ENCODE results near the gene RAB33B. TPM values are rescaled to one million over a fixed set of nuclear protein-coding genes. Genes with fewer than 3 reads are reported as not detected.

RAB33B gene
- total RNA-seq, 1 experiment from 2014 or later: 4.5 TPM

- ATAC-seq: no peak
- intact Hi-C loops (cut with micrococcal nuclease; ENCODE audit: unreplicated experiment): no loop called here
- peaks cover 3% of the 10 kb centered on the region; the same call in 1 of the 2 replicates for H3K36me3 ChIP-seq (ENCODE audit: control insufficient read depth, insufficient read depth, low read length)
- TF ChIP-seq TCF7L2 (IDR thresholded peaks at IDR 0.05; ENCODE audit: low read depth, low read length) (no peak), SIN3A (IDR thresholded peaks at IDR 0.05; ENCODE audit: borderline replicate concordance, insufficient read depth, low read depth, low read length) (no peak), POLR2AphosphoS5 (IDR thresholded peaks at IDR 0.05; ENCODE audit: low read depth, low read length) (no peak)
- TF ChIP-seq, protein P1, sequence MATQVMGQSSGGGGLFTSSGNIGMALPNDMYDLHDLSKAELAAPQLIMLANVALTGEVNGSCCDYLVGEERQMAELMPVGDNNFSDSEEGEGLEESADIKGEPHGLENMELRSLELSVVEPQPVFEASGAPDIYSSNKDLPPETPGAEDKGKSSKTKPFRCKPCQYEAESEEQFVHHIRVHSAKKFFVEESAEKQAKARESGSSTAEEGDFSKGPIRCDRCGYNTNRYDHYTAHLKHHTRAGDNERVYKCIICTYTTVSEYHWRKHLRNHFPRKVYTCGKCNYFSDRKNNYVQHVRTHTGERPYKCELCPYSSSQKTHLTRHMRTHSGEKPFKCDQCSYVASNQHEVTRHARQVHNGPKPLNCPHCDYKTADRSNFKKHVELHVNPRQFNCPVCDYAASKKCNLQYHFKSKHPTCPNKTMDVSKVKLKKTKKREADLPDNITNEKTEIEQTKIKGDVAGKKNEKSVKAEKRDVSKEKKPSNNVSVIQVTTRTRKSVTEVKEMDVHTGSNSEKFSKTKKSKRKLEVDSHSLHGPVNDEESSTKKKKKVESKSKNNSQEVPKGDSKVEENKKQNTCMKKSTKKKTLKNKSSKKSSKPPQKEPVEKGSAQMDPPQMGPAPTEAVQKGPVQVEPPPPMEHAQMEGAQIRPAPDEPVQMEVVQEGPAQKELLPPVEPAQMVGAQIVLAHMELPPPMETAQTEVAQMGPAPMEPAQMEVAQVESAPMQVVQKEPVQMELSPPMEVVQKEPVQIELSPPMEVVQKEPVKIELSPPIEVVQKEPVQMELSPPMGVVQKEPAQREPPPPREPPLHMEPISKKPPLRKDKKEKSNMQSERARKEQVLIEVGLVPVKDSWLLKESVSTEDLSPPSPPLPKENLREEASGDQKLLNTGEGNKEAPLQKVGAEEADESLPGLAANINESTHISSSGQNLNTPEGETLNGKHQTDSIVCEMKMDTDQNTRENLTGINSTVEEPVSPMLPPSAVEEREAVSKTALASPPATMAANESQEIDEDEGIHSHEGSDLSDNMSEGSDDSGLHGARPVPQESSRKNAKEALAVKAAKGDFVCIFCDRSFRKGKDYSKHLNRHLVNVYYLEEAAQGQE (IDR thresholded peaks at IDR 0.05; ENCODE audit: insufficient read depth in 1 of 2, low read depth in 2 of 2, low read length in 1 of 2): no peak
- TF ChIP-seq, protein P2, sequence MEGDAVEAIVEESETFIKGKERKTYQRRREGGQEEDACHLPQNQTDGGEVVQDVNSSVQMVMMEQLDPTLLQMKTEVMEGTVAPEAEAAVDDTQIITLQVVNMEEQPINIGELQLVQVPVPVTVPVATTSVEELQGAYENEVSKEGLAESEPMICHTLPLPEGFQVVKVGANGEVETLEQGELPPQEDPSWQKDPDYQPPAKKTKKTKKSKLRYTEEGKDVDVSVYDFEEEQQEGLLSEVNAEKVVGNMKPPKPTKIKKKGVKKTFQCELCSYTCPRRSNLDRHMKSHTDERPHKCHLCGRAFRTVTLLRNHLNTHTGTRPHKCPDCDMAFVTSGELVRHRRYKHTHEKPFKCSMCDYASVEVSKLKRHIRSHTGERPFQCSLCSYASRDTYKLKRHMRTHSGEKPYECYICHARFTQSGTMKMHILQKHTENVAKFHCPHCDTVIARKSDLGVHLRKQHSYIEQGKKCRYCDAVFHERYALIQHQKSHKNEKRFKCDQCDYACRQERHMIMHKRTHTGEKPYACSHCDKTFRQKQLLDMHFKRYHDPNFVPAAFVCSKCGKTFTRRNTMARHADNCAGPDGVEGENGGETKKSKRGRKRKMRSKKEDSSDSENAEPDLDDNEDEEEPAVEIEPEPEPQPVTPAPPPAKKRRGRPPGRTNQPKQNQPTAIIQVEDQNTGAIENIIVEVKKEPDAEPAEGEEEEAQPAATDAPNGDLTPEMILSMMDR (IDR thresholded peaks at IDR 0.05): no peak
- POLR2A ChIA-PET: no interaction called here
- no peaks in the 10 kb centered on the region for H3K4me1 ChIP-seq (ENCODE audit: control insufficient read depth, insufficient read depth, low read length)
- no peak overlapping the region for H3K4me3 ChIP-seq (ENCODE audit: low read depth in 2 of 2, low read length in 2 of 2)
- no TSS peak for BruUV-seq (replicated peaks)
- H3K27me3 ChIP-seq (ENCODE audit: control insufficient read depth, insufficient read depth, low read length): no peaks in the 10 kb centered on the region
- no peak for DNase-seq (ENCODE audit: low read depth, low spot score)
- in situ Hi-C loops (cut with HindIII; ENCODE audit: low pct_unique_long_range_greater_than_20kb, low sequenced_read_pairs): no loop called here
- no peak overlapping the region for H3K27ac ChIP-seq (ENCODE audit: low read length)
- H3K9me3 ChIP-seq (ENCODE audit: control insufficient read depth, insufficient read depth, low read depth, low read length): no peaks in the 10 kb centered on the region
- CTCF ChIA-PET: no interaction called here
Observed at GRCh38 chr4:139515531-139515958, 61.6 kb downstream of the RAB33B start.

- ChIA-PET POLR2A (interaction anchor here (0.6 kb wide), 2 partner anchors 17 to 267 kb away, joined by 4 to 9 read pairs; no protein-coding TSS in a partner anchor), CTCF (no interaction called here)
- in situ Hi-C loops (cut with HindIII; ENCODE audit: low pct_unique_long_range_greater_than_20kb, low sequenced_read_pairs) (no loop called here), intact Hi-C loops (cut with micrococcal nuclease; ENCODE audit: unreplicated experiment) (no loop called here)
- no TSS peak for BruUV-seq (replicated peaks)
- H3K9me3 ChIP-seq (ENCODE audit: control insufficient read depth, insufficient read depth, low read depth, low read length): no peaks in the 10 kb centered on the region
- TF ChIP-seq, protein P2 (IDR thresholded peaks at IDR 0.05): no peak
- TF ChIP-seq TCF7L2 (IDR thresholded peaks at IDR 0.05; ENCODE audit: low read depth, low read length) (no peak), SIN3A (IDR thresholded peaks at IDR 0.05; ENCODE audit: borderline replicate concordance, insufficient read depth, low read depth, low read length) (no peak), POLR2AphosphoS5 (IDR thresholded peaks at IDR 0.05; ENCODE audit: low read depth, low read length) (no peak)
- TF ChIP-seq, protein P1 (IDR thresholded peaks at IDR 0.05; ENCODE audit: insufficient read depth in 1 of 2, low read depth in 2 of 2, low read length in 1 of 2): no peak
- H3K36me3 ChIP-seq (ENCODE audit: control insufficient read depth, insufficient read depth, low read length): peaks cover 3% of the 10 kb centered on the region; the same call in 1 of the 2 replicates
- no peaks in the 10 kb centered on the region for H3K27me3 ChIP-seq (ENCODE audit: control insufficient read depth, insufficient read depth, low read length)
- no peaks in the 10 kb centered on the region for H3K4me1 ChIP-seq (ENCODE audit: control insufficient read depth, insufficient read depth, low read length)
- H3K27ac ChIP-seq (ENCODE audit: low read length): no peak overlapping the region
- no peak overlapping the region for H3K4me3 ChIP-seq (ENCODE audit: low read depth in 2 of 2, low read length in 2 of 2)
- ATAC-seq: no peak
- DNase-seq (ENCODE audit: low read depth, low spot score): no peak
Observed at GRCh38 chr4:139521754-139522401, 68.0 kb downstream of the RAB33B start.

Data from Panc1 (cell line).